ENCODE data around the gene NKX2-2. TPM values are rescaled to one million over a fixed set of nuclear protein-coding genes. Genes with fewer than 3 reads are reported as not detected.
A peak's percentile ranks its signal among the peaks of the same experiment; 100 is the strongest.

Gene NKX2-2
- total RNA-seq, 6 donors from 2014 or later = not detected

- H3K4me3 ChIP-seq = no peak overlapping the region
- no peaks in the 10 kb centered on the region for H3K9me3 ChIP-seq
- no peaks in the 10 kb centered on the region for H3K36me3 ChIP-seq
- H3K27me3 ChIP-seq = peaks cover 0 to 69% (median 37%) of the 10 kb centered on the region in 4 donors
- TF ChIP-seq POLR2A (IDR thresholded peaks at IDR 0.05) = no peak
- TF ChIP-seq POLR2AphosphoS5 (IDR thresholded peaks at IDR 0.05) = no peak
- no peak for TF ChIP-seq EP300 (IDR thresholded peaks at IDR 0.05)
- TF ChIP-seq, protein P1, sequence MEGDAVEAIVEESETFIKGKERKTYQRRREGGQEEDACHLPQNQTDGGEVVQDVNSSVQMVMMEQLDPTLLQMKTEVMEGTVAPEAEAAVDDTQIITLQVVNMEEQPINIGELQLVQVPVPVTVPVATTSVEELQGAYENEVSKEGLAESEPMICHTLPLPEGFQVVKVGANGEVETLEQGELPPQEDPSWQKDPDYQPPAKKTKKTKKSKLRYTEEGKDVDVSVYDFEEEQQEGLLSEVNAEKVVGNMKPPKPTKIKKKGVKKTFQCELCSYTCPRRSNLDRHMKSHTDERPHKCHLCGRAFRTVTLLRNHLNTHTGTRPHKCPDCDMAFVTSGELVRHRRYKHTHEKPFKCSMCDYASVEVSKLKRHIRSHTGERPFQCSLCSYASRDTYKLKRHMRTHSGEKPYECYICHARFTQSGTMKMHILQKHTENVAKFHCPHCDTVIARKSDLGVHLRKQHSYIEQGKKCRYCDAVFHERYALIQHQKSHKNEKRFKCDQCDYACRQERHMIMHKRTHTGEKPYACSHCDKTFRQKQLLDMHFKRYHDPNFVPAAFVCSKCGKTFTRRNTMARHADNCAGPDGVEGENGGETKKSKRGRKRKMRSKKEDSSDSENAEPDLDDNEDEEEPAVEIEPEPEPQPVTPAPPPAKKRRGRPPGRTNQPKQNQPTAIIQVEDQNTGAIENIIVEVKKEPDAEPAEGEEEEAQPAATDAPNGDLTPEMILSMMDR (IDR thresholded peaks at IDR 0.05) = no peak
- 3 to 10% methylated on average over 14 to 19 of the region's 19 CpGs for WGBS, 2 donors
- H3K4me1 ChIP-seq = peaks cover 7 to 37% (median 15%) of the 10 kb centered on the region in 4 donors
- no peak for DNase-seq
- ATAC-seq (ENCODE audit: low FRiP score in 2 of 2) = no peak
- H3K27ac ChIP-seq = no peak overlapping the region
Observed at GRCh38 chr20:21523281-21523868, 9.5 kb upstream of the NKX2-2 start.

- Histone ChIP-seq H3K27me3 (peaks cover 0 to 73% (median 40%) of the 10 kb centered on the region in 4 donors), H3K4me3 (peak overlapping the region in 1 of 4 donors; percentile 16), H3K9me3 (no peaks in the 10 kb centered on the region), H3K36me3 (no peaks in the 10 kb centered on the region), H3K27ac (no peak overlapping the region), H3K4me1 (peaks cover 7 to 44% (median 21%) of the 10 kb centered on the region in 4 donors)
- WGBS, 2 donors = 4 to 5% methylated on average over 20 to 35 of the region's 86 CpGs
- peak in 1 of 2 donors; percentile 83 for DNase-seq
- TF ChIP-seq EP300 (IDR thresholded peaks at IDR 0.05) (no peak), POLR2AphosphoS5 (IDR thresholded peaks at IDR 0.05) (no peak)
- TF ChIP-seq, protein P1 (IDR thresholded peaks at IDR 0.05) = no peak
- peak in 1 of 2 donors; percentile 20 for ATAC-seq (ENCODE audit: low FRiP score in 2 of 2)
Observed at GRCh38 chr20:21522481-21523280, 8.8 kb upstream of the NKX2-2 start.

DNA sequence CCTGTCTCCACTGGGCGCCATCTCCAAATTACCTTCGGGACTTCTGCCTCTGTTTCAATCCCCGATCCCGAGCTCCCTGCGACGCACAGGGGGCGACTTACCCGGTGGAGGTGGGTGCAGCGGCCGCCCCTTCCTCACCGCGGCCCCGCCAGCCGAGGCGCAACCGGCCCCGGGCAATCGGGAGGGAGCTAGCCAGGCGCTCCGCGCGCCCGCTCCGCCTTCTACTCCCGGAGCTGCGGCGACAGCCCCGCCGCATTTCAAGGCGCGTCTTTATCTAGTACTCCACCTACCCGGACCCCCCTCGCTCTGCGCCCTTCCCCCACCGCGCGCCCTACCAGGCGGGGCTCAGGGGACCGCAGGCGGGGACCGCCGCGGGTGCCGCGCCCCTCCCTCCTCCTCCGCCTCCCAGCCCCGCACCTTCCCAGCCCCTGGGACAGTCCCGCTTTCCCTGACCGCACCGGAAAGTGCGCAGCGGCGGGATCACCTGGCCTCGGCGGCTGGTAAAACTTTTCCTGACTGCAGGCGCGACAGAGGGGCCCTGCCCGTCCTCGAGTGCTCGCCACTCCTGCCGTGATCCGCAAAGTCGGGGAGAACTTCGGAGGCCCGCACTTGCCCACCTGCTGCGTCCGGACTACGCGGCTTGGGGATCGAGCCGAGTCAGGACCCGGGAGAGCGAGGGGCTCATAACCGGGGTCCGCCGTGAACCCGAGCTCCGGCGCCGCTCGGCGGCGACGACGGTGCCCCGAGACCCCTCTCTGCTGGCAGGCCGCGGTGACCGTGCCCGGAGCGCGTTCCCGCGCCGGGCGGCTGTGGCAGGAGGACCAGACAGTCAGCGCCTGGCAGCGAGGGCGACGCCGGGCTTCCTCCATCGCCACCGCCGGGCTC lies 8.0 kb upstream of the NKX2-2 start:
- Histone ChIP-seq H3K27me3 (peaks cover 0 to 81% (median 49%) of the 10 kb centered on the region in 4 donors), H3K27ac (no peak overlapping the region), H3K36me3 (no peaks in the 10 kb centered on the region), H3K9me3 (no peaks in the 10 kb centered on the region), H3K4me1 (peaks cover 11 to 51% (median 22%) of the 10 kb centered on the region in 4 donors), H3K4me3 (peak overlapping the region in 1 of 4 donors; percentile 16)
- ATAC-seq (ENCODE audit: low FRiP score in 2 of 2) = no peak
- TF ChIP-seq POLR2AphosphoS5 (IDR thresholded peaks at IDR 0.05) (no peak), POLR2A (IDR thresholded peaks at IDR 0.05) (no peak), EP300 (IDR thresholded peaks at IDR 0.05) (no peak)
- TF ChIP-seq, protein P1 (IDR thresholded peaks at IDR 0.05) = no peak
- 4% methylated on average over 61 of the region's 104 CpGs; no CpG with 5 or more reads in 1 of the 2 donors for WGBS, 2 donors
- peak in 1 of 2 donors; percentile 69 for DNase-seq

DNA sequence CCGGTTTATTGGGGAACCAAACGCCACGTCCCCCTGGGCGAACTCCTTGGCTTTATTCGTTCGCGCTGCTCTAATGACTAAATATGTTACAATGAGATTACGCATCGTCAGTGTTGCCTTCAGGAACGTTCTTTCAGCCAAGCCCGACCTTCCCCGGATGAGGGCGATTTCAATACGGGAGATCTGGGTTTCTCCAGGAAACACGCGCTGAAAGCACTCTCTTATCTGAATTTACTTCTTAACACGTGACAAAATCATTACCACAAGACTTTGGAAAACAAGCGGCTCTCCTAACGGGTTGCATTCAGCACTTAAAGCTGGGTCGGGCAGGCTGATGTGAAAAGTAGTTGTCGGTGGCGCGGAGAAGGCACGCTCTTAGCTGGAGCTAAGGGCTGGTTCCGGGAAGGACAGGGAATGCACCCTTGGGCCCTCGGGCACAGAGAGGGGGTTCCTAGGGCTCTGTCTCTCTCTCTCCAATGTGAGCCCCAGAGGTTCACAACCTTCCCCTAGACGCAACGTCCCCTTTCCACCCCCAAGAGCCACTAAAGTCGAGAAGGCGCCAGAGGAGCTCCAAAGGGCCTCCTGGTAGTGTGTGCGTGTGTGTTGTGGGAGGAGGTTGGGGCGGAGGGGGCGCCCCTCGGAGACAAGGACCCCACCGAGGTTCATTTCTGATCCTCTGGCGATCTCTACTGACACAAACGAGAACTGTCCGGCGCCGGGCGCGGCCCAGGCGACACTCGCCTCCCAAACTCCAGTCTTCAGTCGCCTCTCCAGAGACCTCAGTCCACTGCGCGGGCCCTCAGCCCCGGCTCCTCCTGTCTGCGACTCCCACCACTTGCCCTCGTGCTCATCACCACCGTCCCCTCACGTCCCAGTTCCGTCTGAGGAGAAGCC lies 7.1 kb upstream of the NKX2-2 start:
- H3K36me3 ChIP-seq = no peaks in the 10 kb centered on the region
- peaks cover 13 to 51% (median 22%) of the 10 kb centered on the region in 4 donors for H3K4me1 ChIP-seq
- peaks cover 0 to 90% (median 56%) of the 10 kb centered on the region in 4 donors for H3K27me3 ChIP-seq
- no peak for ATAC-seq (ENCODE audit: low FRiP score in 2 of 2)
- no peaks in the 10 kb centered on the region for H3K9me3 ChIP-seq
- no peak overlapping the region for H3K27ac ChIP-seq
- H3K4me3 ChIP-seq = no peak overlapping the region
- 5 to 7% methylated on average over 40 to 53 of the region's 53 CpGs for WGBS, 2 donors
- peak in 1 of 2 donors; percentile 82 for DNase-seq
- TF ChIP-seq EP300 (IDR thresholded peaks at IDR 0.05) = no peak
- TF ChIP-seq, protein P1 (IDR thresholded peaks at IDR 0.05) = no peak
- TF ChIP-seq POLR2AphosphoS5 (IDR thresholded peaks at IDR 0.05) = no peak
- no peak for TF ChIP-seq POLR2A (IDR thresholded peaks at IDR 0.05)
